ENCODE results near the gene WBP1L. TPM values are rescaled to one million over a fixed set of nuclear protein-coding genes. Genes with fewer than 3 reads are reported as not detected.
A peak's percentile ranks its signal among the peaks of the same experiment; 100 is the strongest.
"Not testable (repeated sequence)": the region's sequence is repeated elsewhere in the genome, so short reads cannot be mapped to it uniquely, and the experiment has no call there.

Gene WBP1L
- 10 to 100 TPM; 34.6 to 48.4 (median 47.9) TPM for total RNA-seq
- total RNA-seq (2013): 31.2 TPM

GRCh38 chr10:102743588-102744373 lies at the start of gene WBP1L:
Gene WBP1L, plus strand, starts transcription at chr10:102743948. Its CDS starts 106 bp downstream, at chr10:102744054.
- H3K36me3 ChIP-seq (ENCODE audit: control insufficient read depth, insufficient read depth, low read length): no peaks in the 10 kb centered on the region
- DNase-seq (peak; percentile 92 to 99), ATAC-seq (peak; percentile 96 to 99 (median 97))
- H3K4me3 Mint-ChIP-seq: peak within 1 kb of the TSS; percentile 93
- H3K27me3 ChIP-seq (ENCODE audit: control insufficient read depth, insufficient read depth, low read length): no peaks in the 10 kb centered on the region
- H3K9me3 Mint-ChIP-seq: peaks cover 0 to 4% of the 10 kb centered on the region in 2 donors
- H3K27ac Mint-ChIP-seq: peak within 1 kb of the TSS; percentile 78 to 86
- no peak for TF ChIP-seq CTCF (IDR thresholded peaks at IDR 0.05)
- peaks cover 50 to 53% of the 10 kb centered on the region in 2 donors for H3K4me1 Mint-ChIP-seq
- intact Hi-C loops (cut with micrococcal nuclease): loop anchor here (1.0 to 2.0 kb wide), 6 partner anchors 29 to 241 kb away; partner anchors contain the start of genes ACTR1A, ARL3, BORCS7 and CNNM2
- H3K9me3 ChIP-seq (ENCODE audit: control insufficient read depth, insufficient read depth, low read length): no peaks in the 10 kb centered on the region
- H3K4me3 ChIP-seq (ENCODE audit: low read length): peak within 1 kb of the TSS; percentile 85
- peak within 1 kb of the TSS; percentile 71 for H3K27ac ChIP-seq (ENCODE audit: low read length)
- under 1% methylated on average over 37 of the region's 37 CpGs for WGBS (ENCODE audit: insufficient coverage)
- H3K27me3 Mint-ChIP-seq (ENCODE audit: low read depth in 2 of 2): no peaks in the 10 kb centered on the region
- no peaks in the 10 kb centered on the region for H3K36me3 Mint-ChIP-seq
- H3K4me1 ChIP-seq (ENCODE audit: control insufficient read depth, insufficient read depth, low read length): peaks cover 16% of the 10 kb centered on the region

GRCh38 chr10:102695401-102695800 lies 48.3 kb upstream of the WBP1L start:
- H3K27ac ChIP-seq (ENCODE audit: low read length); H3K9me3 Mint-ChIP-seq; H3K4me1 Mint-ChIP-seq; H3K36me3 Mint-ChIP-seq; H3K4me3 ChIP-seq (ENCODE audit: low read length); H3K27me3 ChIP-seq (ENCODE audit: control insufficient read depth, insufficient read depth, low read length); DNase-seq; H3K27me3 Mint-ChIP-seq (ENCODE audit: low read depth in 2 of 2); ATAC-seq; H3K9me3 ChIP-seq (ENCODE audit: control insufficient read depth, insufficient read depth, low read length); H3K27ac Mint-ChIP-seq; H3K4me3 Mint-ChIP-seq; intact Hi-C loops (cut with micrococcal nuclease); H3K4me1 ChIP-seq (ENCODE audit: control insufficient read depth, insufficient read depth, low read length): not testable (repeated sequence)
- WGBS (ENCODE audit: insufficient coverage): 95% methylated on average over 9 of the region's 10 CpGs
- H3K36me3 ChIP-seq (ENCODE audit: control insufficient read depth, insufficient read depth, low read length): peaks cover 11% of the 10 kb centered on the region

- Mint-ChIP-seq H3K27ac (no peak overlapping the region), H3K4me1 (no peaks in the 10 kb centered on the region), H3K9me3 (no peaks in the 10 kb centered on the region), H3K36me3 (no peaks in the 10 kb centered on the region), H3K27me3 (ENCODE audit: low read depth in 2 of 2) (no peaks in the 10 kb centered on the region), H3K4me3 (no peak overlapping the region)
- Histone ChIP-seq H3K9me3 (ENCODE audit: control insufficient read depth, insufficient read depth, low read length) (no peaks in the 10 kb centered on the region), H3K27me3 (ENCODE audit: control insufficient read depth, insufficient read depth, low read length) (no peaks in the 10 kb centered on the region), H3K36me3 (ENCODE audit: control insufficient read depth, insufficient read depth, low read length) (peaks cover 11% of the 10 kb centered on the region), H3K27ac (ENCODE audit: low read length) (no peak overlapping the region), H3K4me1 (ENCODE audit: control insufficient read depth, insufficient read depth, low read length) (no peaks in the 10 kb centered on the region), H3K4me3 (ENCODE audit: low read length) (no peak overlapping the region)
- DNase-seq (no peak), ATAC-seq (no peak)
- no peak for TF ChIP-seq CTCF (IDR thresholded peaks at IDR 0.05)
- intact Hi-C loops (cut with micrococcal nuclease): no loop called here
- WGBS (ENCODE audit: insufficient coverage): 100% methylated on average over 3 of the region's 3 CpGs
Observed at GRCh38 chr10:102696736-102697135, 47.0 kb upstream of the WBP1L start.

GRCh38 chr10:102698894-102699293 lies 44.9 kb upstream of the WBP1L start:
- Histone ChIP-seq H3K4me3 (ENCODE audit: low read length) (no peak overlapping the region), H3K4me1 (ENCODE audit: control insufficient read depth, insufficient read depth, low read length) (no peaks in the 10 kb centered on the region), H3K9me3 (ENCODE audit: control insufficient read depth, insufficient read depth, low read length) (no peaks in the 10 kb centered on the region), H3K27ac (ENCODE audit: low read length) (no peak overlapping the region), H3K36me3 (ENCODE audit: control insufficient read depth, insufficient read depth, low read length) (peaks cover 11% of the 10 kb centered on the region), H3K27me3 (ENCODE audit: control insufficient read depth, insufficient read depth, low read length) (no peaks in the 10 kb centered on the region)
- H3K4me3 Mint-ChIP-seq: no peak overlapping the region
- no peaks in the 10 kb centered on the region for H3K9me3 Mint-ChIP-seq
- no peaks in the 10 kb centered on the region for H3K27me3 Mint-ChIP-seq (ENCODE audit: low read depth in 2 of 2)
- H3K36me3 Mint-ChIP-seq: no peaks in the 10 kb centered on the region
- DNase-seq (no peak), ATAC-seq (no peak)
- 89% methylated on average over 1 of the region's 2 CpGs for WGBS (ENCODE audit: insufficient coverage)
- no peak for TF ChIP-seq CTCF (IDR thresholded peaks at IDR 0.05)
- no peak overlapping the region for H3K27ac Mint-ChIP-seq
- intact Hi-C loops (cut with micrococcal nuclease): no loop called here
- H3K4me1 Mint-ChIP-seq: no peaks in the 10 kb centered on the region

Data from natural killer cell (primary cell).